Hindlimb muscle (tissue), 1 donor: ENCODE results near the gene SEMA4C. TPM values are rescaled to one million over a fixed set of nuclear protein-coding genes. Genes with fewer than 3 reads are reported as not detected.
A peak's percentile ranks its signal among the peaks of the same experiment; 100 is the strongest.

Experiments
- DNase-seq: peaks from one replicate; pipeline ENCODE4 v3.0.0-alpha.2; 2013
- polyA plus RNA-seq: library from polyadenylated mRNA; unstranded; fragments of 120-200 nt; gene quantifications from one replicate; pipeline ENCODE4 v1.2.1, GENCODE V29; 2013; ENCODE audit not compliant: insufficient read length

SEMA4C gene
- 38.8 TPM for polyA plus RNA-seq

- peak; percentile 77 for DNase-seq
Observed at GRCh38 chr2:96869822-96870625, at the start of gene SEMA4C. Gene SEMA4C (minus strand): TSS chr2:96870080. CDS start chr2:96867886, 2,194 bp downstream.

- DNase-seq: no peak
Observed at GRCh38 chr2:96918754-96919550, 49.1 kb upstream of the SEMA4C start.

GRCh38 chr2:96918092-96918753 is 48.3 kb upstream of the SEMA4C start:
- DNase-seq: no peak

GRCh38 chr2:96916646-96917543 is 47.0 kb upstream of the SEMA4C start:
- no peak for DNase-seq

GRCh38 chr2:96916156-96916630 is 46.3 kb upstream of the SEMA4C start:
- DNase-seq: no peak

GRCh38 chr2:96914332-96914731 is 44.5 kb upstream of the SEMA4C start:
- no peak for DNase-seq

- DNase-seq: no peak
Observed at GRCh38 chr2:96913398-96914202, 43.7 kb upstream of the SEMA4C start.

- DNase-seq: no peak
Observed at GRCh38 chr2:96913117-96913397, 43.2 kb upstream of the SEMA4C start.

- DNase-seq: no peak
Observed at GRCh38 chr2:96912346-96913116, 42.7 kb upstream of the SEMA4C start.

- no peak for DNase-seq
Observed at GRCh38 chr2:96909611-96910021, 39.7 kb upstream of the SEMA4C start.

- DNase-seq: peak; percentile 83
Observed at GRCh38 chr2:96907115-96908041, 37.5 kb upstream of the SEMA4C start.

- DNase-seq: peak; percentile 85
Observed at GRCh38 chr2:96906729-96907114, 36.8 kb upstream of the SEMA4C start.

- no peak for DNase-seq
Observed at GRCh38 chr2:96903815-96904214, 33.9 kb upstream of the SEMA4C start.

GRCh38 chr2:96903318-96903717 is 33.4 kb upstream of the SEMA4C start:
- no peak for DNase-seq

- no peak for DNase-seq
Observed at GRCh38 chr2:96900237-96900636, 30.4 kb upstream of the SEMA4C start.

GRCh38 chr2:96899413-96899741 is 29.5 kb upstream of the SEMA4C start:
- no peak for DNase-seq

GRCh38 chr2:96898641-96899412 is 28.9 kb upstream of the SEMA4C start:
- DNase-seq: no peak

- no peak for DNase-seq
Observed at GRCh38 chr2:96898135-96898505, 28.2 kb upstream of the SEMA4C start.
